NT2/D1 (cell line): ENCODE results near the gene PIANP.
A peak's percentile ranks its signal among the peaks of the same experiment; 100 is the strongest.

Experiments
- DNase-seq: peaks from one replicate; pipeline ENCODE4 v3.0.0-alpha.2; 2011; ENCODE audit warnings: low read depth, low spot score
- H3K27me3 ChIP-seq: 2 replicates; pipeline ENCODE4 v1.6.0; 2011; ENCODE audit warnings: mild to moderate bottlenecking; ENCODE audit not compliant: insufficient read length, insufficient read depth
- H3K36me3 ChIP-seq: 2 replicates; pipeline ENCODE4 v1.6.1; 2011; ENCODE audit warnings: mild to moderate bottlenecking, low read length, mixed read lengths; ENCODE audit not compliant: insufficient read depth, insufficient read length
- H3K4me1 ChIP-seq: 2 replicates; pipeline ENCODE4 v1.5.1; 2011; ENCODE audit not compliant: insufficient read depth, insufficient read length
- H3K4me3 ChIP-seq: 2 replicates; pipeline ENCODE4 v1.5.1; 2011; ENCODE audit warnings: low read depth; ENCODE audit not compliant: insufficient read length
- H3K9ac ChIP-seq: 2 replicates; pipeline ENCODE4 v1.6.0; 2011; ENCODE audit warnings: low read depth; ENCODE audit not compliant: insufficient read length
- H3K9me3 ChIP-seq: 2 replicates; pipeline ENCODE4 v1.5.1; 2011; ENCODE audit warnings: mild to moderate bottlenecking, low read length; ENCODE audit not compliant: insufficient read depth
- SUZ12 ChIP-seq: IDR thresholded peaks from 2 replicates; pipeline ENCODE4 v1.6.1; 2011; ENCODE audit not compliant: insufficient read length, insufficient read depth; ENCODE audit errors: extremely low read depth
- YY1 ChIP-seq: IDR thresholded peaks from 2 replicates; pipeline ENCODE4 v1.6.1; 2011; ENCODE audit not compliant: insufficient read length, insufficient read depth
- ZNF274 ChIP-seq: IDR thresholded peaks from 2 replicates; pipeline ENCODE4 v1.6.1; 2011; ENCODE audit warnings: mild to moderate bottlenecking, low read depth, low read length

Gene PIANP

DNA sequence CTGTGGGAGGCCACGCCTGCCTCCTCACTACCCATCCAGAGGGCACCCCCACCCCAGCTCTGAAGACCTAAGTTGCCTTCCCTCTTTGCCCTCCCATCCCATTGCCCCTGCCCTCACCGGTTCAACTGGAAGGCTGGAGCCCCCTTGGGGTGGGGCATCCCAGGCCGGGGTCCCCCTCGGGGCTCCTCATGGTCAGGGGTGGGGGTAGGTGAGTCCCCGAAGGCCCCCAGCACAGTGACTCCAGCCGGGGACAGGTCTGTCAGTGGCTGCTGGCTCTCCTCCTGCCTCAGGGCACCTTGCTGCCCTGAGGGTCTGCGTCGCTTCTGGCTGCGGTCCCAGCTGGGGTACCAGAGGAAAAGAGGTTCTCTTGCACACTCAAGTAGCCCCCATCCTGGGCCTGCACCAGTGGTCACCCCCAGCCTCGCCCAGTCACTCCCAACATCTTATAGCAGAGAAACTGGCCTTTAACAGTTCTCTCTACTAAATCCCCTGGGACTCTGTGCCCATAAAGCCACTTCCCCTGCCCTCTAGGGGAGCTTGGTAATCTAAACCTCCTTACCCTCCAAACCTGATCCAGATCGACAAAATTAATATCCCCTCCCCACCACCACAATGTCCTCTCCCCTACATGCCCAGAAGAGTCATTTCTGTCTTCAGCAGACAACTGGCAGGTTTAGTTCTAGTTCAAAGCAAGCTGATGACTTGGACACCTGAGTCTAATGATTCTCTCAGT is 5.1 kb downstream of the PIANP start:
- Histone ChIP-seq H3K27me3 (peaks cover 13% of the 10 kb centered on the region), H3K36me3 (peaks cover 33% of the 10 kb centered on the region), H3K4me3 (no peak overlapping the region), H3K9ac (peak overlapping the region; percentile 17), H3K4me1 (peaks cover 23% of the 10 kb centered on the region), H3K9me3 (peaks cover 8% of the 10 kb centered on the region; the same call in 1 of the 2 replicates)
- no peak for DNase-seq
- TF ChIP-seq YY1 (no peak), SUZ12 (no peak), ZNF274 (no peak)

DNA sequence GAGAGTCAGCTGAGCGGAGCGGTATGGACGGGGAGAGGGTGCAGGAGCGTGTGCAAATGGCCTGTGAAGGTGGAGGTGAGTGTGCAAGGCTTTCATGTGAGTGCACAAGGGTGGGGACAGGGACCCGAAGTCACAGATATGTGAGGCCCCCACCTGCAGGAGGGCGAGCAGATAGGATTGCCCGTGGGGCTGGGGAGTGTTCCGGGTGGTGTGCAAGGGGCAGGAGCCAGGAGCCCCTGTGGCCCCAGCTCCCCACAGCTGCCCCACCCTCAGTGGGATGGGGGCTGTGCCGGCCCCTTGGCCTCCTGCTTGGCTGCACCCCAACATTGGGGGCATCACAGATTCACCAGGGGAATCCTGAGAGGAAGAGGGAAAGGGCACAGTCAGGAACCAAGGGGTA is 5.9 kb downstream of the PIANP start:
- Histone ChIP-seq H3K27me3 (peaks cover 6% of the 10 kb centered on the region), H3K9me3 (peaks cover 8% of the 10 kb centered on the region; the same call in 1 of the 2 replicates), H3K4me3 (no peak overlapping the region), H3K36me3 (peaks cover 33% of the 10 kb centered on the region), H3K9ac (no peak overlapping the region), H3K4me1 (peaks cover 22% of the 10 kb centered on the region)
- TF ChIP-seq SUZ12, result no peak
- TF ChIP-seq ZNF274, result no peak
- no peak for TF ChIP-seq YY1
- no peak for DNase-seq

DNA sequence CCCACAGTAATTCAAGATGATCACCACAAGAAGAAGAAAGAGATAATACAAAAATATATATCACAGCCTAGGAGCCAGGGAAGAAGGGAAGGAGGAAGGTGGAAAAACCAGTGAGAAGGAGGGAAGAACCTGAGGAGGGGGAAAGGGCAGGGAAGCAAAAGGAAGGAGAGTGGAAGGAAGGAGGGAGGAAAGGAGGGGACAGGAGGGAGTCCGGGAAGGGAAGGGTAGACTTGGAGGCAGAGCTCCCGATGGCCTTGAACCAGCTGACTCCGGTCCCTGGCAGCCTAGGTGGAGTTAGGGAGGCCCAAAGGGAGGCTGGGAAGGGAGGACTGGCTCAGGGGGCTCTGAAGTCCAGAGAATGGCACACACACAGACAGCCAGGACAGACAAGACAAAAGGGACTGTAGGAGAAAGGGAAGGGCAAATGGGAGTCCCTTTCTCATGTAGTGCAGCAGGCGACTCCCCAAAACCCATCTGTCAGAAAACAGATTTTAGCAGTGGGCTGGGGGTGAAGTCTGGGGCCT is 6.7 kb downstream of the PIANP start:
- peaks cover 8% of the 10 kb centered on the region; the same call in 1 of the 2 replicates for H3K9me3 ChIP-seq
- peaks cover 33% of the 10 kb centered on the region for H3K36me3 ChIP-seq
- H3K9ac ChIP-seq, result no peak overlapping the region
- no peak overlapping the region for H3K4me3 ChIP-seq
- no peaks in the 10 kb centered on the region for H3K27me3 ChIP-seq
- no peak for TF ChIP-seq SUZ12
- TF ChIP-seq YY1, result no peak
- TF ChIP-seq ZNF274, result no peak
- no peak for DNase-seq
- H3K4me1 ChIP-seq, result peaks cover 16% of the 10 kb centered on the region

DNA sequence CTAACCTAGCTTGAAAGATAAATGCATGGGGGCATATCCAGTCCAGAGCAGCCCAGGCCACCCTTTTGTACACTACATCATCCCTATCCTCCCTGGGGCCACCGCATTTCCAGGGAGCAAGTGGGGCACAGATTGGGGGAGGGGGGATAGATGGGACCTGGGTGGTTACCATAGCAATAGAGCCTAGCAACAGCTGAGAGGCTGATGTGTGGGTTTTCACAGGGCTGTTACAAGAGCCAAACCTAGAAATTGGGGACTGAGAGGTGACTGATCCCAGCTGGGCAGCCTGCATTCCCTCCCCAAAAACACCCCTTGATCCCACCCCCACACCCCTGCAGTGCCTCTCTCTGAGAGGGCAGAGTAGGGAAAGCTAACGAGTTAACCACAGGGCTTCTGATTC is 7.7 kb downstream of the PIANP start:
- Histone ChIP-seq H3K4me3 (no peak overlapping the region), H3K27me3 (no peaks in the 10 kb centered on the region), H3K36me3 (peaks cover 34% of the 10 kb centered on the region), H3K9ac (peak overlapping the region; percentile 6), H3K9me3 (peaks cover 8% of the 10 kb centered on the region; the same call in 1 of the 2 replicates), H3K4me1 (peaks cover 14% of the 10 kb centered on the region)
- DNase-seq, result no peak
- TF ChIP-seq SUZ12, result no peak
- TF ChIP-seq YY1, result no peak
- no peak for TF ChIP-seq ZNF274

DNA sequence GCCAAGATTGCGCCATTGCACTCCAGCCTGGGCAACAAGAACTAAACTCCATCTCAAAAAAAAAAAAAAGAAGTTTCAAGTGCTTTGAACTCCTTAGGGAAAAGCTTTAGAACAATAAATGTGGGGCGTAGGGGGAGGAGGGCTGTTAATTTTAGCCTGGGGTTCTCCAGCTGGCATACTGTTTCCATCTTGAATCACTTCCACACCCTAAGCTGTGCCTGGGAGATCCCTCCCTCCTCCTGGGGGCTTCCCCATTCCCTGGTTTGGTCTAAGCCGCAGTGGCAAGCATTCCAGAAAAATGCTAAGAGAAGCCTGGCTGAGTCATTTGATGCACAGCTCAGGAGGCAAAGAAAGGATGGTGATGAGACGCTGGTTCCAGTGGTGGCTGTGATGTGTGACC is 9.1 kb downstream of the PIANP start:
- peaks cover 8% of the 10 kb centered on the region; the same call in 1 of the 2 replicates for H3K9me3 ChIP-seq
- DNase-seq, result no peak
- H3K4me1 ChIP-seq, result peaks cover 11% of the 10 kb centered on the region
- no peak overlapping the region for H3K4me3 ChIP-seq
- no peak for TF ChIP-seq ZNF274
- no peak for TF ChIP-seq SUZ12
- TF ChIP-seq YY1, result no peak
- no peaks in the 10 kb centered on the region for H3K27me3 ChIP-seq
- peaks cover 40% of the 10 kb centered on the region for H3K36me3 ChIP-seq
- no peak overlapping the region for H3K9ac ChIP-seq

DNA sequence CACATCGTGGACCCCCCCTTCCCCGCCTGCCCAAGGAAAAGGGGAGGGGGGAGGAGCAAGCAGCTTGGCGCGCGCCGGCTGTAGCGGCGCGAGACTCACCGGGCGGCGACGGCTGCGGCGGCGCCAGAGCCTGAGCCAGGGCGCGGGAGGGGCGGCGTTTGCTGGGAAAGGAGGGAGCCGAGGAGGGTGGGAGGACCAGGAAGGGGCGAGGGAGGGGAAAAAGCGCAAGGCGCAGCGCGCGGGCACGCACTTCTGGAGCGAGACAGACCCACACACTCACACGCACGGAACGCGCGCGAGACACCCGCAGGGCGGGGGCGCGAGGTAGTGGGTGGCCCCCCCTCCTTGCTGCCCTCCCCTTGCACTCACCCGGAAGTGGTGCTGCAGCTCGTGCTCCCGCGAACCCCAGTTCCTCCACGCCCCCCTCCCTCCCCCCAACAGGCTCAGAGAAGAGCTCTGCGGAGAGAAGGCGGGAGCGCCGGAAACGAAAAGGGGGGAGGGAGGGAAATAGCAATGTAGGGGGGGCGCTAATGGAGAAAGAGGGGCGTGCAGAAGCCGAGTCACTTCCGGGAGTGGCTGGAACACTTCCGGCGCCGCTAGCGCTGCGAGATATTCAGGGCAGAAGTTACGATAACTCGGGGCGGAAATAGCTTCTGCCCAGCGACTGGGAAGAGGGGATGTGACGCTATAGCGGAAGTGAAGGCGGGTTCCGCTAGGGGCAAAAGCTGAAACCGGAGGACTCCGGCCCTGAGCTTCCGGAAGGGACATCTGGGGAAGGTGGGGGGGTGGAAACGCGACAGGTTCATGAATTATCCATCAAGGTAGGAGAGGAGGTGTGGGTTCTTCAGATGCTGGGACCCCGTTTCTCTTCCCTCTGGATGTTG is 11.4 kb downstream of the PIANP start, which contains the start of gene ZNF384:
Gene ZNF384, minus strand, starts transcription at position 377 of the 884 bp plus-strand sequence. CDS start 9,855 bp downstream, outside the sequence.
- peaks cover 50% of the 10 kb centered on the region for H3K36me3 ChIP-seq

More for the DNA sequence above, 11.4 kb downstream of the PIANP start, which contains the start of gene ZNF384:
- Histone ChIP-seq H3K27me3 (no peaks in the 10 kb centered on the region), H3K4me3 (peak within 1 kb of the TSS; percentile 94), H3K9ac (peak within 1 kb of the TSS; percentile 99), H3K4me1 (peaks cover 8% of the 10 kb centered on the region), H3K9me3 (peaks cover 8% of the 10 kb centered on the region; the same call in 1 of the 2 replicates)
- peak; percentile 100 for DNase-seq
- TF ChIP-seq SUZ12 (no peak), ZNF274 (no peak), YY1 (no peak)
